Liver (tissue), 9 donors: ENCODE results near the gene RAB31. TPM values are rescaled to one million over a fixed set of nuclear protein-coding genes. Genes with fewer than 3 reads are reported as not detected.
"Not testable (repeated sequence)": the region's sequence is repeated elsewhere in the genome, so short reads cannot be mapped to it uniquely, and the experiment has no call there.

Source experiments
- DNase-seq: peaks from one replicate; pipeline ENCODE4 v3.0.0-alpha.2; 2017; ENCODE audit warnings: low spot score
- H3K27ac ChIP-seq, 2 donors: one replicate each; pipeline ENCODE4 v1.7.0; 2013; ENCODE audit warnings: inconsistent platforms in 2 of 2, low read length in 2 of 2, control low read depth in 1 of 2, low read depth in 1 of 2, mild to moderate bottlenecking in 1 of 2
- H3K27me3 ChIP-seq, 4 donors: one replicate each; pipeline versions ENCODE4 v1.6.1 to v1.7.0; 2013; ENCODE audit warnings: low read length in 3 of 4, inconsistent platforms in 1 of 4, mild to moderate bottlenecking in 1 of 4, moderate library complexity in 1 of 4; ENCODE audit not compliant: control insufficient read depth in 4 of 4, insufficient read depth in 4 of 4
- H3K36me3 ChIP-seq, 4 donors: one replicate each; pipeline versions ENCODE4 v1.6.1 to v1.7.0; 2013; ENCODE audit warnings: low read length in 3 of 4, mild to moderate bottlenecking in 3 of 4, low read depth in 1 of 4, moderate library complexity in 1 of 4; ENCODE audit not compliant: control insufficient read depth in 4 of 4, insufficient read depth in 3 of 4
- H3K4me1 ChIP-seq, 4 donors: one replicate each; pipeline versions ENCODE4 v1.6.1 to v1.7.0; 2013; ENCODE audit warnings: low read length in 3 of 4, mild to moderate bottlenecking in 3 of 4, moderate library complexity in 1 of 4; ENCODE audit not compliant: control insufficient read depth in 4 of 4, insufficient read depth in 4 of 4
- H3K4me3 ChIP-seq, 3 donors: one replicate each; pipeline versions ENCODE4 v1.6.1 to v1.7.0; 2013; ENCODE audit warnings: low read length in 3 of 3, control low read depth in 1 of 3, low read depth in 1 of 3, mild to moderate bottlenecking in 1 of 3
- H3K9ac ChIP-seq, 2 donors: one replicate each; pipeline ENCODE4 v1.7.0; 2013; ENCODE audit warnings: low read length in 2 of 2, mild to moderate bottlenecking in 2 of 2, moderate library complexity in 2 of 2, control low read depth in 1 of 2, low read depth in 1 of 2
- H3K9me3 ChIP-seq, 4 donors: one replicate each; pipeline versions ENCODE4 v1.6.1 to v1.7.0; 2013; ENCODE audit warnings: low read length in 3 of 4; ENCODE audit not compliant: control insufficient read depth in 4 of 4
- CTCF ChIP-seq: fragments of 150-350 bp; IDR thresholded peaks from 2 replicates; pipeline ENCODE4 v1.5.1; 2017; ENCODE audit warnings: improper control_type of control experiment, low read depth, low read length; ENCODE audit not compliant: missing input control
- EGR1 ChIP-seq, 2 donors: IDR thresholded peaks; 2 replicates each; pipeline ENCODE4 v1.6.1; 2016 to 2018; ENCODE audit warnings: antibody characterized with exemption in 2 of 2, low read depth in 2 of 2
- FOXA1 ChIP-seq: IDR thresholded peaks from 2 replicates; pipeline ENCODE4 v1.6.1; 2016; ENCODE audit warnings: antibody characterized with exemption
- FOXA2 ChIP-seq: IDR thresholded peaks from 2 replicates; pipeline ENCODE4 v1.6.1; 2016; ENCODE audit warnings: antibody characterized with exemption
- GABPA ChIP-seq, 2 donors: IDR thresholded peaks in 1 of 2; conservative IDR thresholded peaks in 1 of 2; 2 replicates each; pipeline ENCODE4 v1.6.1; 2016; ENCODE audit warnings: antibody characterized with exemption in 2 of 2, mild to moderate bottlenecking in 1 of 2, moderate library complexity in 1 of 2
- HNF4A ChIP-seq, 2 donors: conservative IDR thresholded peaks; 2 replicates each; pipeline ENCODE4 v1.6.1; 2016; ENCODE audit warnings: antibody characterized with exemption in 2 of 2, mild to moderate bottlenecking in 2 of 2
- HNF4G ChIP-seq: IDR thresholded peaks from 2 replicates; pipeline ENCODE4 v1.6.1; 2016; ENCODE audit warnings: antibody characterized with exemption
- JUND ChIP-seq, 2 donors: IDR thresholded peaks; 2 replicates each; pipeline ENCODE4 v1.6.1; 2016; ENCODE audit warnings: antibody characterized with exemption in 2 of 2
- MAX ChIP-seq: IDR thresholded peaks from 2 replicates; pipeline ENCODE4 v1.6.1; 2016; ENCODE audit warnings: antibody characterized with exemption
- NR2F2 ChIP-seq: IDR thresholded peaks from 2 replicates; pipeline ENCODE4 v1.6.1; 2016; ENCODE audit warnings: antibody characterized with exemption
- RAD21 ChIP-seq, 2 donors: IDR thresholded peaks; 2 replicates each; pipeline ENCODE4 v1.6.1; 2016; ENCODE audit warnings: antibody characterized with exemption in 2 of 2, mild to moderate bottlenecking in 2 of 2
- REST ChIP-seq: IDR thresholded peaks from 2 replicates; pipeline ENCODE4 v1.6.1; 2016; ENCODE audit warnings: antibody characterized with exemption, mild to moderate bottlenecking
- RXRA ChIP-seq, 2 donors: IDR thresholded peaks; 2 replicates each; pipeline ENCODE4 v1.6.1; 2017 to 2018; ENCODE audit warnings: antibody characterized with exemption in 2 of 2, mild to moderate bottlenecking in 1 of 2
- YY1 ChIP-seq: IDR thresholded peaks from 2 replicates; pipeline ENCODE4 v1.6.1; 2016; ENCODE audit warnings: antibody characterized with exemption, mild to moderate bottlenecking
- ZBTB33 ChIP-seq: IDR thresholded peaks from 2 replicates; pipeline ENCODE4 v1.6.1; 2016; ENCODE audit warnings: antibody characterized with exemption
- WGBS: extraction: QIAGEN DNeasy Blood & Tissue Kit; methylation state at CpG from one replicate; pipeline ENCODE4 v1.1.7; 2013; 5-methylcytosine and 5-hydroxymethylcytosine counted together
- polyA plus RNA-seq, 2 donors: library from polyadenylated mRNA; stranded (reverse) in 1 of 2; unstranded in 1 of 2; fragments of 200-250 nt in 1 of 2; fragments of >200 nt in 1 of 2; fragmentation: Nextera tagmentation in 1 of 2; extraction: Ambion mirVana in 1 of 2; gene quantifications; one replicate each; pipeline versions ENCODE4 v1.2.1 to v1.2.3, GENCODE V29; 2013 to 2015
- total RNA-seq, 2 donors: library from RNA; depleted of rRNA; stranded (reverse); fragments of >200 nt; gene quantifications; one replicate each; pipeline ENCODE4 v1.2.3, GENCODE V29; 2014
- donor health status: healthy.
- donor health status: healthy.
- donor health status: healthy.
- donor health status: healthy.
- donor health status: healthy.

The RAB31 gene
- total and polyA plus RNA-seq, 4 donors, result 3.6 to 12.8 (median 9.7) TPM

- 82% methylated on average over 3 of the region's 3 CpGs for WGBS
- TF ChIP-seq REST (no peak), NR2F2 (no peak), RXRA (IDR thresholded peaks at IDR 0.05) (no peak), MAX (no peak)
Measured at GRCh38 chr18:9901377-9901776, 193.3 kb downstream of the RAB31 start.

GRCh38 chr18:9902264-9902663 is 194.2 kb downstream of the RAB31 start:
- not testable (repeated sequence) for H3K4me1 ChIP-seq, H3K4me3 ChIP-seq, DNase-seq, H3K36me3 ChIP-seq, H3K9me3 ChIP-seq, H3K9ac ChIP-seq, H3K27ac ChIP-seq, H3K27me3 ChIP-seq
- 91% methylated on average over 14 of the region's 14 CpGs for WGBS

More at GRCh38 chr18:9901377-9901776, 193.3 kb downstream of the RAB31 start:
- no peak for DNase-seq
- no peaks in the 10 kb centered on the region for H3K27me3 ChIP-seq
- no peak overlapping the region for H3K4me3 ChIP-seq
- no peak overlapping the region for H3K9ac ChIP-seq
- peaks cover 0 to 6% (median 0%) of the 10 kb centered on the region in 4 donors for H3K4me1 ChIP-seq
- H3K36me3 ChIP-seq, result no peaks in the 10 kb centered on the region
- H3K9me3 ChIP-seq, result no peaks in the 10 kb centered on the region
- H3K27ac ChIP-seq, result no peak overlapping the region

- Histone ChIP-seq H3K4me1 (peaks cover 0 to 6% (median 0%) of the 10 kb centered on the region in 4 donors), H3K27me3 (no peaks in the 10 kb centered on the region), H3K27ac (no peak overlapping the region), H3K9me3 (no peaks in the 10 kb centered on the region), H3K4me3 (no peak overlapping the region), H3K36me3 (no peaks in the 10 kb centered on the region), H3K9ac (no peak overlapping the region)
- TF ChIP-seq FOXA2, result no peak
- no peak for TF ChIP-seq YY1
- no peak for TF ChIP-seq MAX
- DNase-seq, result no peak
- 91% methylated on average over 10 of the region's 10 CpGs for whole genome bisulfite sequencing
Measured at GRCh38 chr18:9902832-9903231, 194.7 kb downstream of the RAB31 start.

GRCh38 chr18:9905401-9905922 is 197.4 kb downstream of the RAB31 start:
- no peak for DNase-seq
- no peak for TF ChIP-seq YY1
- no peak for TF ChIP-seq RAD21 (IDR thresholded peaks at IDR 0.05)
- no peak for TF ChIP-seq JUND (IDR thresholded peaks at IDR 0.05)
- no peak for TF ChIP-seq MAX
- no peak for TF ChIP-seq GABPA (IDR thresholded peaks at IDR 0.05 in 1 of 2, conservative IDR thresholded peaks at IDR 0.05 in 1 of 2)
- TF ChIP-seq HNF4A (conservative IDR thresholded peaks at IDR 0.05), result no peak
- TF ChIP-seq HNF4G, result no peak
- no peak for TF ChIP-seq ZBTB33
- TF ChIP-seq EGR1 (IDR thresholded peaks at IDR 0.05; ENCODE audit: low read depth in 2 of 2), result no peak
- TF ChIP-seq CTCF, result no peak
- TF ChIP-seq NR2F2, result no peak
- no peak for TF ChIP-seq FOXA1

More at GRCh38 chr18:9905401-9905922, 197.4 kb downstream of the RAB31 start:
- Histone ChIP-seq H3K4me3 (no peak overlapping the region), H3K4me1 (no peaks in the 10 kb centered on the region), H3K9me3 (no peaks in the 10 kb centered on the region), H3K27ac (no peak overlapping the region), H3K36me3 (no peaks in the 10 kb centered on the region), H3K27me3 (no peaks in the 10 kb centered on the region), H3K9ac (no peak overlapping the region)
- WGBS, result 69% methylated on average over 5 of the region's 5 CpGs
